Measurements from ENCODE around the gene PIH1D1.
"Not testable (repeated sequence)": the region's sequence is repeated elsewhere in the genome, so short reads cannot be mapped to it uniquely, and the experiment has no call there.

- TF ChIP-seq POLR2A (IDR thresholded peaks at IDR 0.05; ENCODE audit: low read depth, low read length); TAF1 (IDR thresholded peaks at IDR 0.05; ENCODE audit: borderline replicate concordance, low read depth, low read length): not testable (repeated sequence)
Measured at GRCh38 chr19:49461130-49461529, 9.5 kb upstream of the PIH1D1 start.
